ENCODE measurements around the gene FCRL6. TPM values are rescaled to one million over a fixed set of nuclear protein-coding genes. Genes with fewer than 3 reads are reported as not detected.

The FCRL6 gene
- total RNA-seq, 1 experiment from 2014 or later = not detected

DNA sequence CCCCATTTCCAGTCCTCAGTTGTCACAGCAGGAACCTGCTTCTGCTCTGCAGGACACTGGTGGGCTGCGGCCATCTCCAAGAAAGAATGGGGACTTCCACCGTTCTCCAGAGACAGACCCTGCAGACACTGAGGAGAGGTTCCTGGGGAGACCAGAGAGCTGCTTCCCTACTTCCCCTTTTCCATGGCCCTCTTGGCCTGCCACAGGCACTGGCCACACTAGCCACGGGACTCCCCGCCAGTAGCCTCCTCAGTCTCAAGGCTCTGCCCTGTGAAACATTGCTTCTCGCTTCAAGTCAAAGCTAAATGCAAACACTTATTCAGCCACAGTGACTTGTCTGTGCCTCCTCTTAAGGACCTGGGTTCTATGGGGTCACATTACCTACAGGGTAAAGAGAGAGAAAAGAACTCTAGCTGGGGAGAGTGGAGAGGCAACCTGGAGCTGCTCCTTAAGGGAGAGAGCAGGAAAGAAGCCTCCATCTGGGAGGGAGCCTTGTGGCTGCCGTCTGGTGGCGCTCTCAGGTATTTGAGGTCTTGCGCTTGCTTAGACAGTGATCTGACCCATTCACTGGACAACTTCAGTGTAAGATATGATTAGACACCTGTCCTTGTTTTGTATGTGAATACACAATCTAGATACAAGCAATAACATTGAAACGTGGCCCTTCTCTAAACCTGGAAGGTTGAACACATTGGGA is 19.2 kb downstream of the FCRL6 start:
- BruUV-seq (replicated peaks) = no TSS peak
- in situ Hi-C loops (cut with HindIII; ENCODE audit: low pct_unique_long_range_greater_than_20kb, low sequenced_read_pairs) (no loop called here), intact Hi-C loops (cut with micrococcal nuclease; ENCODE audit: unreplicated experiment) (no loop called here)
- no peak for ATAC-seq
- no peak overlapping the region for H3K4me3 ChIP-seq (ENCODE audit: low read depth in 2 of 2, low read length in 2 of 2)
- no peak for DNase-seq (ENCODE audit: low read depth, low spot score)
- no peak overlapping the region for H3K27ac ChIP-seq (ENCODE audit: low read length)
- H3K4me1 ChIP-seq (ENCODE audit: control insufficient read depth, insufficient read depth, low read length) = no peaks in the 10 kb centered on the region
- POLR2A ChIA-PET = no interaction called here
- H3K27me3 ChIP-seq (ENCODE audit: control insufficient read depth, insufficient read depth, low read length) = peaks cover 3% of the 10 kb centered on the region; the same call in 1 of the 2 replicates
- no peaks in the 10 kb centered on the region for H3K36me3 ChIP-seq (ENCODE audit: control insufficient read depth, insufficient read depth, low read length)
- CTCF ChIA-PET = no interaction called here
- no peak for TF ChIP-seq POLR2AphosphoS5 (IDR thresholded peaks at IDR 0.05; ENCODE audit: low read depth, low read length)
- TF ChIP-seq, protein P1, sequence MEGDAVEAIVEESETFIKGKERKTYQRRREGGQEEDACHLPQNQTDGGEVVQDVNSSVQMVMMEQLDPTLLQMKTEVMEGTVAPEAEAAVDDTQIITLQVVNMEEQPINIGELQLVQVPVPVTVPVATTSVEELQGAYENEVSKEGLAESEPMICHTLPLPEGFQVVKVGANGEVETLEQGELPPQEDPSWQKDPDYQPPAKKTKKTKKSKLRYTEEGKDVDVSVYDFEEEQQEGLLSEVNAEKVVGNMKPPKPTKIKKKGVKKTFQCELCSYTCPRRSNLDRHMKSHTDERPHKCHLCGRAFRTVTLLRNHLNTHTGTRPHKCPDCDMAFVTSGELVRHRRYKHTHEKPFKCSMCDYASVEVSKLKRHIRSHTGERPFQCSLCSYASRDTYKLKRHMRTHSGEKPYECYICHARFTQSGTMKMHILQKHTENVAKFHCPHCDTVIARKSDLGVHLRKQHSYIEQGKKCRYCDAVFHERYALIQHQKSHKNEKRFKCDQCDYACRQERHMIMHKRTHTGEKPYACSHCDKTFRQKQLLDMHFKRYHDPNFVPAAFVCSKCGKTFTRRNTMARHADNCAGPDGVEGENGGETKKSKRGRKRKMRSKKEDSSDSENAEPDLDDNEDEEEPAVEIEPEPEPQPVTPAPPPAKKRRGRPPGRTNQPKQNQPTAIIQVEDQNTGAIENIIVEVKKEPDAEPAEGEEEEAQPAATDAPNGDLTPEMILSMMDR (IDR thresholded peaks at IDR 0.05) = no peak
- no peak for TF ChIP-seq SIN3A (IDR thresholded peaks at IDR 0.05; ENCODE audit: borderline replicate concordance, insufficient read depth, low read depth, low read length)
- TF ChIP-seq, protein P2, sequence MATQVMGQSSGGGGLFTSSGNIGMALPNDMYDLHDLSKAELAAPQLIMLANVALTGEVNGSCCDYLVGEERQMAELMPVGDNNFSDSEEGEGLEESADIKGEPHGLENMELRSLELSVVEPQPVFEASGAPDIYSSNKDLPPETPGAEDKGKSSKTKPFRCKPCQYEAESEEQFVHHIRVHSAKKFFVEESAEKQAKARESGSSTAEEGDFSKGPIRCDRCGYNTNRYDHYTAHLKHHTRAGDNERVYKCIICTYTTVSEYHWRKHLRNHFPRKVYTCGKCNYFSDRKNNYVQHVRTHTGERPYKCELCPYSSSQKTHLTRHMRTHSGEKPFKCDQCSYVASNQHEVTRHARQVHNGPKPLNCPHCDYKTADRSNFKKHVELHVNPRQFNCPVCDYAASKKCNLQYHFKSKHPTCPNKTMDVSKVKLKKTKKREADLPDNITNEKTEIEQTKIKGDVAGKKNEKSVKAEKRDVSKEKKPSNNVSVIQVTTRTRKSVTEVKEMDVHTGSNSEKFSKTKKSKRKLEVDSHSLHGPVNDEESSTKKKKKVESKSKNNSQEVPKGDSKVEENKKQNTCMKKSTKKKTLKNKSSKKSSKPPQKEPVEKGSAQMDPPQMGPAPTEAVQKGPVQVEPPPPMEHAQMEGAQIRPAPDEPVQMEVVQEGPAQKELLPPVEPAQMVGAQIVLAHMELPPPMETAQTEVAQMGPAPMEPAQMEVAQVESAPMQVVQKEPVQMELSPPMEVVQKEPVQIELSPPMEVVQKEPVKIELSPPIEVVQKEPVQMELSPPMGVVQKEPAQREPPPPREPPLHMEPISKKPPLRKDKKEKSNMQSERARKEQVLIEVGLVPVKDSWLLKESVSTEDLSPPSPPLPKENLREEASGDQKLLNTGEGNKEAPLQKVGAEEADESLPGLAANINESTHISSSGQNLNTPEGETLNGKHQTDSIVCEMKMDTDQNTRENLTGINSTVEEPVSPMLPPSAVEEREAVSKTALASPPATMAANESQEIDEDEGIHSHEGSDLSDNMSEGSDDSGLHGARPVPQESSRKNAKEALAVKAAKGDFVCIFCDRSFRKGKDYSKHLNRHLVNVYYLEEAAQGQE (IDR thresholded peaks at IDR 0.05; ENCODE audit: insufficient read depth in 1 of 2, low read depth in 2 of 2, low read length in 1 of 2) = no peak
- TF ChIP-seq TCF7L2 (IDR thresholded peaks at IDR 0.05; ENCODE audit: low read depth, low read length) = no peak
- H3K9me3 ChIP-seq (ENCODE audit: control insufficient read depth, insufficient read depth, low read depth, low read length) = no peaks in the 10 kb centered on the region

DNA sequence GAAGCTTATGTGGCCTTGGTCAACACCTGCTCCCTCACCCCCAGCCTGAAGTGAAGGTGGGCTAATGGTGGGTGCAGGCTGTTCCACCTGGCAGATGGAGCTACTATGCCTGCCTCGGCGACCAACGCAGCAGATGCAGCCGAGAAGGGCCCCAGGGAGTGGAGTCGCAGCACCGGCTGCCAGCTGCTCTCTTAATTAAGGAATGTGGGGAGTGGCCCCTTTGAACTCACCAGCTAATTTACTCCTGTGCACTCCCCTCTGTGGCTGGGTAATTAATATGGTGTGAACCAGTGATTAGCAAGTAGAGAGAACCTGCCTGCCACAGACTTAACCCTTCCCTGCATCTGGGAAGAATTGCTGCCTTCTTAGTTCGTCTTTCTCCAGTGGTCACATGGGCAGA is 21.2 kb downstream of the FCRL6 start:
- TF ChIP-seq SIN3A (IDR thresholded peaks at IDR 0.05; ENCODE audit: borderline replicate concordance, insufficient read depth, low read depth, low read length) = no peak
- TF ChIP-seq POLR2AphosphoS5 (IDR thresholded peaks at IDR 0.05; ENCODE audit: low read depth, low read length) = no peak
- TF ChIP-seq, protein P1 (IDR thresholded peaks at IDR 0.05) = no peak
- no peak for TF ChIP-seq TCF7L2 (IDR thresholded peaks at IDR 0.05; ENCODE audit: low read depth, low read length)
- TF ChIP-seq, protein P2 (IDR thresholded peaks at IDR 0.05; ENCODE audit: insufficient read depth in 1 of 2, low read depth in 2 of 2, low read length in 1 of 2) = no peak
- H3K27me3 ChIP-seq (ENCODE audit: control insufficient read depth, insufficient read depth, low read length) = peaks cover 3% of the 10 kb centered on the region; the same call in 1 of the 2 replicates
- ATAC-seq (no peak), DNase-seq (ENCODE audit: low read depth, low spot score) (no peak)
- in situ Hi-C loops (cut with HindIII; ENCODE audit: low pct_unique_long_range_greater_than_20kb, low sequenced_read_pairs) = no loop called here
- BruUV-seq (replicated peaks) = no TSS peak
- no peak overlapping the region for H3K27ac ChIP-seq (ENCODE audit: low read length)
- ChIA-PET POLR2A (no interaction called here), CTCF (no interaction called here)
- intact Hi-C loops (cut with micrococcal nuclease; ENCODE audit: unreplicated experiment) = no loop called here
- H3K4me1 ChIP-seq (ENCODE audit: control insufficient read depth, insufficient read depth, low read length) = no peaks in the 10 kb centered on the region
- no peaks in the 10 kb centered on the region for H3K9me3 ChIP-seq (ENCODE audit: control insufficient read depth, insufficient read depth, low read depth, low read length)
- H3K4me3 ChIP-seq (ENCODE audit: low read depth in 2 of 2, low read length in 2 of 2) = no peak overlapping the region
- H3K36me3 ChIP-seq (ENCODE audit: control insufficient read depth, insufficient read depth, low read length) = no peaks in the 10 kb centered on the region
